Stimulated activated CD4-positive, alpha-beta T cell treated with anti-CD3 and anti-CD28 coated beads, Interleukin-1b, Interleukin-23, amount 100 ng/mL, for 24 hours (primary cell): ENCODE measurements around the gene COG3.

Experiments
- DNase-seq, 4 experiments: peaks; one replicate each; pipeline ENCODE4 v3.0.0-alpha.2; 2020; ENCODE audit warnings: low read depth in 4 of 4, low spot score in 1 of 4

COG3 gene

DNA sequence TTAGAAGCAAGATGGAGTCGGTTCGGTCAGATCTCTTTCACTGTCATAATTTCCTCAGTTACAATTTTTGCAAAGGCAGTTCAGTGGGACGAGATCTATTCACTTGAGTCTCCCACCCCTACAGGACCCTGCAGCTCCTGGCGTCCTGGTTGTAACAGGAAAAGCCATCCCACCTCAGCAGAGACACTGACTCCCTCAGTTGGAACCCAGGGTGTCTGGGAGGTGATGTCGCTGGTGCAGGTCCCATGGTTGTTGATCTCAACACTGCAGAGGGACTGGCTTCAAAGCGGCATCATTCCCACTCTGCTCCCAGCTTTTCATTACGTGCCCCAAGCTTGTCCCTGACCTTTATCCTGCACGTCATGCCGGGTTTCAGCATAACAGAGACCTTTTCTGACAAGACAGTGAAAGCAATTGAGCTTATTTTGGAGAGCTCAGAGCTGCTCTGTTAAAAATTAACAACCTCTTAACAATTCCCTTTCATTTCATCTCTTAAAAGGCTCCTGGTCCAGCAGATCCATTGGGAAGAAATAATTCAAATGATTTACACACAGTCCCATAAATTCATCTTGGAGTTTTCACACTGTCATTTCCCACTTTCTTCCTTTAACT, 17.6 kb upstream of the COG3 start:
- no peak for DNase-seq

GRCh38 chr13:45448965-45449559, 15.7 kb upstream of the COG3 start:
- no peak for DNase-seq

DNA sequence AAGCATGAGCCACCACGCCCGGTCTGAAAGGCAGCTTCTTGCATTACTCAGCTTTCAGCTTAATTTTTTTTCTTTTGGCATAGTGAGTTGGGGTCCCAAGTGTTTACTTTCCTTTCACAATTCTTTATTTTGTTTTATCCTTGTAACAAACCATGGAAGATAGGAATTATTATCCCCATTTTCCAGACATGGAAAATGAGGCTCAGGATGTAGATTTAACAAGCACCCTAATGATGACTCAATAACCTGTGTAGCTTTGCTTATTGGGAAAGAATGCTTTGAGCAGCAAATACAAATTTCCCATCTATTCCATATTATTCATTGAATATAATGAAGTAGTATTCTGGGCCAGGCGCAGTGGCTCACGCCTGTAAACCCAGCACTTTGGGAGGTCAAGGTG, 13.5 kb upstream of the COG3 start:
- DNase-seq, result no peak

DNA sequence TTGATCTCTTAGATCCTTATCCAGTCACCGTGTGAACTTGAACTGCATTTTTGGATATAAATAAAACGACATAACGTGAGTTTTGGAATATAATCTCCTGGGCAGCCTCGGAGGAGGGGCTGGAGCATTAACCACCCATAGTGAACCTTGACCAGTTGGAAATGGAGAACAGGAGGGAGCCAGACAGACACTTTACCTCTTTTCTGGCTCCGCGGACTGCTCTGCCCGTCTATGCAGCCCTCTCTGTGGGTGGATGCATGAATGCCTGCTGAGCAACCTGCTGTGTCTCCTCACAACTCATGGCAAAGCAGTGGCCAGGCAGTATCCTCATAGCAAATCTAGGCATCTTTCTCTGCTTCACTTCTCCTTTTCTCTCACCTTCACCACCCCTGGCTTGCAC, 10.5 kb upstream of the COG3 start:
- DNase-seq, result no peak

DNA sequence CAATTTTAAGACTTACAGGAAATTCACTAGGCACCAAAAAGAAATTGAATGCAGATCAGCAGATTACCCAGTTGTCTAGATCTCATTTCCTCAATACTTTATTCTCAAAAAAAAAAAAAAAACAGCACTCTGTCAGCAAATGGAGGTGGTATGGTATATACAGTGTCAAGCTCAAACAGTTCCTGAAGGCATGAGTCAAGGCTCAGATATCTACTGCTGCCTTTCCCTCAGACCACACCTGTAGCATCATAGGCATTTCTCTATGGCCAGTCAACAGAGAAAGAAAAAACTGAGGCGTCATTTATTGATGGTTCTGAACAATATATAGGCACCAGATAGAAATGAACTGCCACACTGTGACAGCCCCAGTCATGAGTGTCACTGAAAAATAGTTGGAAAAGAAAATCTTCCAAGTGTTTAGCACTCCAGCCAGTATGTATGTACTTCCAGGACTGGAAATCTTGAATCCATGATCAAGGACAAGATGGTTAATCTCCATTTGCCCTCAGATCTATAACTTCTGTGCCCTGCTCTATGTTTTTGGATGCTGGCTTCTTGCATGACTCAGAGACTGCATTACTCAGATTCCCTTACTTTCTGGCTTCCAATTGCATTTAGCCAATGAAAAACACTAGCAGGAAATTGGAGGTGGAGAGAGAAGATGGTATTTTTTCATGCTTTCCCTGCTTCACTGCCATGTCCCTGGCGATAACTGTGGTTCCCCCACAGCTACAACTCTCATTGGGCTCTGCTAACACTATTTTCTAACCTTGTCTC, 8.4 kb upstream of the COG3 start:
- no peak for DNase-seq

GRCh38 chr13:45464141-45464686, 525 bp upstream of the COG3 start:
- DNase-seq, result no peak

DNA sequence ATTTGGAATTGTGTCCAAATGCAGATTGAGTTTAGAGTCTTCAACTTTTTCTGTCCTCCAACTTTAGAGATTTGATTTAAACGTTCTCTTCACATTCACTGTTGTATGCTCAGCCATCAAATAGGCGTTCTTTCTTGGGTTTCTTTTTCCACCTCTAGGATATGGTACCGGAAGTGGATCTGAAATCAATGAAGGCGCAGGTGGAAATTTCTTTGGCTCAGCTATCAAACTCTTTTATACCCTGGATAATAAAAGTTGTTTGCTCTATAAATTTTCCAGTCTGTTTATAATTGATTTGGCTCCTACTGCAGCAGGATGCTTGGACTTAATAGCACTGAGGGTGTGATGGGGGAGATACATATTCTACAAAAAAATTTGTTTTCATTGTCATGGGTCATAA, 1.6 kb downstream of the COG3 start:
- DNase-seq, result no peak

DNA sequence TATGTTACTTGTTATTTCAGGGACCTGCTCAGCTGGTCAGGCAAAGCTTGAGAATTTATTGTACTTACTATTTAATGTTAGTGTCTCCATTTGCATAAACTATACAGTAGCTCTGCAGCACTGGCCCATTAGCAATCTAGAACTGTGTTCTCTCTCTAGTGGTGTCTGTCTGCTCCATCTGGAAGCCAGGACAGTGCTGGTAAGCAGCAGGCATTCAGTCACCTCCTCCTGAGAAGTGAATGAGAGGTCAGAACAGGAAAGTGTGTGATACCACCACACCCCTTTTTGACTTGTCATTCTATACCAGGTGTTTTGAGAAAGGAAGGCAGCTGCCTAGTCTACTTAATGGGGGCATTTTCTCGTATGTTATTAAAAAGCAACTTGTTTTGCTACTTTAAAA, 3.9 kb downstream of the COG3 start:
- DNase-seq, result no peak

GRCh38 chr13:45472171-45472705, 7.5 kb downstream of the COG3 start:
- no peak for DNase-seq

DNA sequence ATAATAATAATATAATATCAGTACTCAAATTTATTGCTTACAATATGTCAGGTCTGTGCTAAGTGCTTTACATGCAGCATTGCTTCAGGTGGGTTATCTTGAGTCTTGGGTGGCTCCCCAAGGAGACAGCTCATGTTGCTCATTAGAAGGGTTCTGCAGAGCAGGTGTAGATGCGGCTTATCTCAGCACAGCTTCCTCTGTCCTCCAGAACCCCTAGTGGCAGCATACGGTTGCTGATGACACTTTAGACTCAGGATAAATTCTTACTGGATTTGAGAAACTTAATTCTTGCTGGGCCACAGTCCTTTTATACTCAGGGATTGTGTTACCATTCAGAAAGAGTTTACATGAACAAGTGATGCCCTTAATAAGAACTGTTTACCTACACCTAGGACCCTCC, 8.9 kb downstream of the COG3 start:
- no peak for DNase-seq

GRCh38 chr13:45474584-45475454, 10.1 kb downstream of the COG3 start:
- DNase-seq, result no peak

DNA sequence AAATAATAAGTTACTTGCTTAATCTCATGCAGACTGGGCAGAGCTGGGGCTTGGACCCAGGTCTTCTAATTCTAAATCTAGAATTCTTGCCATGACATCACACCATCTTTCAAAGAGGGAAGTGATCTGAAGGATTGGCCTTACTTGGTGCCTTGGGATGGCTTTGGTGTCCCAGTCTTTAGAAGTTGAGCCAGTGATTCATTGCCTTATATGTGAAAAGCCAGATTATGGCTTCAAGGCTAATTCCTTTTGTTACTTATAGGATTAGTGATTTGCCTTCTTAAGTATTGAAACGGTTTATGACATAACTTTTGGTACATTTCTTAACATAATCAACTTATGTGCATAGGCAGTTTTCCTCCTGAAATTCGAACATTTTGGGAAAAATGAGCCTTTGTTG, 14.9 kb downstream of the COG3 start:
- DNase-seq, result no peak

- no peak for DNase-seq
Observed at GRCh38 chr13:45481688-45482087, 16.9 kb downstream of the COG3 start.

GRCh38 chr13:45482571-45483173, 17.9 kb downstream of the COG3 start:
- no peak for DNase-seq

DNA sequence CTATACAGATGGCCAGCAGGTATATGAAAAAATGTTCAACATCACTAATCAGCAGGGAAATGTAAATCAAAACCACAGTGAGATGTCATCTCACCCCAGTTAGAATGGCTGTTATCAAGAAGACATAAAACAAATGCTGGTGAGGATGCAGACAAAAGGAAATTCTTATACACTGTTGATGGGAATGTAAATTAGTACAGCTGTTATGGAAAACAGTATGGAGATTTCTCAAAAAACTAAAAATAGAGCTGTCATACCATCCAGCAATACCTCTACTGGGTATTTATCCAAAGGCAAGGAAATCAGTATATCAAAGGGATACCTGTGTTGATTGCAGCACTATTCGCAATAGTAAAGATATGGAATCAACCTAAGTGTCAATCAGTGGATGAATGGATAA, 22.9 kb downstream of the COG3 start:
- no peak for DNase-seq

- DNase-seq, result no peak
Observed at GRCh38 chr13:45490068-45490467, 25.3 kb downstream of the COG3 start.

DNA sequence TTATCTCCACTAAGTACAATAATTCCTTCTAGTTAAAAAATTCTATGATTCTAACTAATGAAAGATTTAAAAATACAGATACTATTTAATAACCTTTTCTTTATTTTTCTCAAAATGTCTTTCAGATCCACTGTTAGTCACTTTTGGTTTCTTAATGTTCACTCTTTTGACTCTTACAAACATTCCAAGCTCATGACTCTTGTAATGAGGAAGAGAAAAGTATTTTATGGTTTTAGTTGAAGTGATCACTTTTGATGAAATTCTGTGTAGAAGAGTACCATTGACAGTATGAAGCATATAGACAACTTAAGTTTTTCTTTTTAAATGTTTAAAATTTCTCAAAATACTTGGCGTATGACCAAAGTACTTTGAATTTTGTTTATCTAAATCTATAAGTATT, 27.8 kb downstream of the COG3 start:
- DNase-seq, result no peak

GRCh38 chr13:45496942-45497341, 32.2 kb downstream of the COG3 start:
- DNase-seq, result no peak

DNA sequence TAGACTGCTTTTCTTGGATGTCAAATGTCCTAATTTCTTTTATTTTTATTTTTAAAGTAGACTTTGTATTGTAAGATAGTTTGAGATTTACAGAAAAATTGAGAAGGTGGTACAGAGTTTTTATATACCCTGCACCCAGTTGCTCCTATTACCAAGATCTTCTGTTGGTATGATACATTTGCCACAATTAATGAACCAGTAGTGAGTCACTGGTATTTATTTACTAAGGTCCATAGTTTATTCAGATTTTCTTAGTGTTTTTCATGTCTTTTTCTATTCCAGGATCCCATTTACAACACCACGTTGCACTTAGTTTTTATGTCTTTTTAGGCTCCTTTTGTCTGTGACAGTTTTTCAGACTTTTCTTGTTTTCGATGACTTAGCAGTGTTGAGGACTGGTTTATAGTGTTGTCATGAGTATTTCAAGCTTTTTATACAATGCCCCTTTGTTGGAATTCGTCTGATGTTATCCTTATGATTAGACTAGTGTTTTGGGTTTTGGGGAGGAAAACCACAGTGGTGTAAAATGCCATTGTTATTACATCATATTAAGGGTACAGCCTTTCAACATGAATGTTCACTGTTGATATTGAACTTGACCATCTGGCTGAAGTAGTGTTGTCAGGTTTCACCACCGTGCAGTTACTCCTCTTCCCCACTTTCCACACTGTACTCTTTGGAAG, 35.9 kb downstream of the COG3 start:
- no peak for DNase-seq

GRCh38 chr13:45501175-45501526, 36.4 kb downstream of the COG3 start:
- DNase-seq, result no peak
